Type B pancreatic cell (in vitro differentiated cells): ENCODE data around the gene KCNK15. TPM values are rescaled to one million over a fixed set of nuclear protein-coding genes. Genes with fewer than 3 reads are reported as not detected.

Experiments
- DNase-seq: peaks from one replicate; pipeline ENCODE4 v3.0.0; 2021; ENCODE audit warnings: mixed read lengths; ENCODE audit not compliant: unreplicated experiment; ENCODE audit errors: extremely low spot score
- H3K27ac Mint-ChIP-seq: 2 replicates; pipeline ENCODE4 v1.8.0; 2021; ENCODE audit warnings: mild to moderate bottlenecking, mixed read lengths
- H3K27me3 Mint-ChIP-seq: 2 replicates; pipeline ENCODE4 v1.8.0; 2021; ENCODE audit warnings: mixed read lengths
- H3K36me3 Mint-ChIP-seq: 2 replicates; pipeline ENCODE4 v1.8.0; 2021; ENCODE audit warnings: mixed read lengths
- H3K4me1 Mint-ChIP-seq: one replicate; pipeline ENCODE4 v1.8.0; 2021; ENCODE audit warnings: mixed read lengths; ENCODE audit not compliant: unreplicated experiment
- H3K4me3 Mint-ChIP-seq: 2 replicates; pipeline ENCODE4 v1.8.0; 2021; ENCODE audit warnings: mild to moderate bottlenecking, mixed read lengths
- H3K9me3 Mint-ChIP-seq: 2 replicates; pipeline ENCODE4 v1.8.0; 2021; ENCODE audit warnings: mixed read lengths
- total RNA-seq: library from RNA; stranded (reverse); gene quantifications from 2 replicates; pipeline ENCODE4 v1.2.1, GENCODE V29; 2021; ENCODE audit warnings: low replicate concordance
- TF ChIP-seq, protein P1 (sequence below): fragments of 200-600 bp; sonication (generic); conservative IDR thresholded peaks from 2 replicates; pipeline ENCODE4 v1.5.0; 2021; ENCODE audit warnings: antibody characterized with exemption, mild to moderate bottlenecking

The KCNK15 gene
- total RNA-seq, 1 donor from 2014 or later: 0.36 TPM

DNA sequence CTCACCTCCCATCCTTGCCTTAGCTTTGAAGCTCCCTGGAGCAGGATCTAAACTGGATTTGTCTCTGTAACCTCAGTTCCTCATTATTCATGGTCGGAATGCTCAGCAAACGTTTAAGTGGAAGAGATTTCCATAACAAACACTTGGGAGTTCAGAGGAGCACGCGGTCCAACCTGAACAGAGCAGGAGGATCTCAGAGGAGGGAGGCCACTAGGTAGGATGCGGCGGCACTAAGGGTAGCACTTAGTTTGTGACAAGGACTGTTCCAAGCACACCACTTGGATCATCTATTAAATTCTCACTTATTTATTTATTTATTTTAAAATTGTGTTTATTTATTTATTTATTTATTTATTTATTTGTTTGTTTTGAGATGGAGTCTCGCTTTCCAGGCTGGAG lies 43.8 kb upstream of the KCNK15 start:
- Mint-ChIP-seq H3K27ac (no peak overlapping the region), H3K36me3 (no peaks in the 10 kb centered on the region), H3K4me3 (no peak overlapping the region), H3K9me3 (no peaks in the 10 kb centered on the region), H3K27me3 (no peaks in the 10 kb centered on the region), H3K4me1 (peaks cover 17% of the 10 kb centered on the region)
- DNase-seq: no peak
- TF ChIP-seq, protein P1, sequence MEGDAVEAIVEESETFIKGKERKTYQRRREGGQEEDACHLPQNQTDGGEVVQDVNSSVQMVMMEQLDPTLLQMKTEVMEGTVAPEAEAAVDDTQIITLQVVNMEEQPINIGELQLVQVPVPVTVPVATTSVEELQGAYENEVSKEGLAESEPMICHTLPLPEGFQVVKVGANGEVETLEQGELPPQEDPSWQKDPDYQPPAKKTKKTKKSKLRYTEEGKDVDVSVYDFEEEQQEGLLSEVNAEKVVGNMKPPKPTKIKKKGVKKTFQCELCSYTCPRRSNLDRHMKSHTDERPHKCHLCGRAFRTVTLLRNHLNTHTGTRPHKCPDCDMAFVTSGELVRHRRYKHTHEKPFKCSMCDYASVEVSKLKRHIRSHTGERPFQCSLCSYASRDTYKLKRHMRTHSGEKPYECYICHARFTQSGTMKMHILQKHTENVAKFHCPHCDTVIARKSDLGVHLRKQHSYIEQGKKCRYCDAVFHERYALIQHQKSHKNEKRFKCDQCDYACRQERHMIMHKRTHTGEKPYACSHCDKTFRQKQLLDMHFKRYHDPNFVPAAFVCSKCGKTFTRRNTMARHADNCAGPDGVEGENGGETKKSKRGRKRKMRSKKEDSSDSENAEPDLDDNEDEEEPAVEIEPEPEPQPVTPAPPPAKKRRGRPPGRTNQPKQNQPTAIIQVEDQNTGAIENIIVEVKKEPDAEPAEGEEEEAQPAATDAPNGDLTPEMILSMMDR: no peak

DNA sequence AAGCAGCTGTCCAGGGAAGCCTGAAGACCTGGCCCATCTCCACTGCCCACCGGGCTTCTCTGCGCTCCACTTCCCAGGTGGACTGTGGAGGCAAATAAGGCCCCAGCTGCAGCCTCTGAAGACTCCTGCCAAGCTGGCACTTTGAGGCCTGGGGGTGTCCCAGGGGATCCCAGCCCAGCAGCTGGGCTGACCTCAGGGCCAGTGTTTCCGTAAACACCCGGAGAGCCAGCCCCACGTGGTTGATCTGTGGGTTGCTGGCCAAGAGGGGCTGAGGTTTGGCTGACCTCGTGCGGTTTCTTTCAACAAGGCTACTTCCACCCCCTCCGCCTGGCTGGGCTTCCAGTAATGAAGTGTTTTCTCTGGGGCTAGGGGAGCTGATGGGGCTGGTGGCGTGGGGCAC lies 42.9 kb upstream of the KCNK15 start:
- TF ChIP-seq, protein P1: no peak
- Mint-ChIP-seq H3K4me1 (peaks cover 18% of the 10 kb centered on the region), H3K27me3 (no peaks in the 10 kb centered on the region), H3K36me3 (no peaks in the 10 kb centered on the region), H3K9me3 (no peaks in the 10 kb centered on the region), H3K4me3 (no peak overlapping the region), H3K27ac (no peak overlapping the region)
- DNase-seq: no peak

DNA sequence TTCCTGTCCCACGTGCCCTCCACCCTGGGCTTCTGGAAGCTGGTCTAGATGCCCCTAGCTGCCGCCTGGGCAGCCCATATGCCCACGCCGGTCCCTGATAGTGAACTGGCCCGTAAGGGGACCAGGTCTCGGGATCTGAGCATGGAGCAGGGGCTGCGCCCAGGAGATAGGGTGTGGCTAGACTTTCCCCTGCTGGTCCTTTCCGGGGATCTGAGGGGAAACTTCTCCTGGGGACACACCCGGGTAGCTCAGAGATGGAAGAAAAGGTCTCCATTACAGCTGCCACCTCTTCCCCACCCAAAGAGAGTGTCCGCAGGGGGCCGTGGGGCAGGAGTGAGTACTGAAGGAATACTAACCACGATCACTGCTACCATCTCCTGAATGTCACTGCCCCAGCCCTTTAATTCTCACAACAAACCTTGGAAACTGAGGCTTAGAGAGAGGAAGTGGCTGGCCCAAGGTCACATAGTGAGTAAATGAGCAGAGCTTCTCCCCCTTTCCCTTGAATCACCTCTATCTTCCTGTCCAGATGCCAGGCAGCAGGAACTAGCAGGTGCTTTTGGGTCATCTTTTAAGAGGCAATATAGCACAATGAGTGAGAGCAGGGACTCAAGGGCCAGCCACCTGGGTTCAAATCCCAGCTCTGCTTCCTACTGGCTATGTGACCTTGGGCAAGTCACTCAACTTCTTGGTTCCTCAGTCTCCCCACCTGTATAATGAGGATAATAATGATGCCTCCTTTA lies 42.3 kb upstream of the KCNK15 start:
- TF ChIP-seq, protein P1: no peak
- Mint-ChIP-seq H3K9me3 (no peaks in the 10 kb centered on the region), H3K27me3 (no peaks in the 10 kb centered on the region), H3K4me3 (no peak overlapping the region), H3K36me3 (no peaks in the 10 kb centered on the region), H3K4me1 (peaks cover 18% of the 10 kb centered on the region), H3K27ac (no peak overlapping the region)
- no peak for DNase-seq

DNA sequence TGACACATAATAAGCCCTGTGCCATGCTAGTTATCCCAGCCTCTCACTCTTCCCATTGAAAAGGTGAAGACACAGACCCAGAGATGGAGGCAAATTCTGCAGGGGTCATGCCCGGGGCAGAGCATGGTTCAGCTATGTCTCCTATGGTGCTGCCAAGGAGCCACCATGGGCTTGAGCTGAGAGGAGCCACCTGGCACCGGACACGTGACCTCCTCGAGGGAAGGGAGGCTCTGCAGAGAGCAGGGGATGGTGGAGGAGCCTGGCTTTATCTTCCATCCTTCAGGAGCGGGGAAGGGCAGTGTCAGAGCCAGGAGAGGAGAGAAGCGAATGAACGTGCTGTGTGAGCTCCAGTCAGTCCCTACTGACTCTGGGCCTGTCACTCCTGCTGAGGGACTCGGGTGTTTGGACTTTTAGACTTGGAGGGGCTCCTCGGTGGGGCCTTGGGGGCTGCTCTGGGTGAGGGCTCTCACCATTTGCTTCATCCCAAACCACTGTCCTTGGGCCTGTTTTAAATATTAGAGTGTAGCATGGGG lies 41.6 kb upstream of the KCNK15 start:
- no peaks in the 10 kb centered on the region for H3K9me3 Mint-ChIP-seq
- TF ChIP-seq, protein P1: no peak
- no peaks in the 10 kb centered on the region for H3K27me3 Mint-ChIP-seq
- peaks cover 18% of the 10 kb centered on the region for H3K4me1 Mint-ChIP-seq
- no peaks in the 10 kb centered on the region for H3K36me3 Mint-ChIP-seq
- H3K4me3 Mint-ChIP-seq: no peak overlapping the region
- no peak for DNase-seq
- no peak overlapping the region for H3K27ac Mint-ChIP-seq

DNA sequence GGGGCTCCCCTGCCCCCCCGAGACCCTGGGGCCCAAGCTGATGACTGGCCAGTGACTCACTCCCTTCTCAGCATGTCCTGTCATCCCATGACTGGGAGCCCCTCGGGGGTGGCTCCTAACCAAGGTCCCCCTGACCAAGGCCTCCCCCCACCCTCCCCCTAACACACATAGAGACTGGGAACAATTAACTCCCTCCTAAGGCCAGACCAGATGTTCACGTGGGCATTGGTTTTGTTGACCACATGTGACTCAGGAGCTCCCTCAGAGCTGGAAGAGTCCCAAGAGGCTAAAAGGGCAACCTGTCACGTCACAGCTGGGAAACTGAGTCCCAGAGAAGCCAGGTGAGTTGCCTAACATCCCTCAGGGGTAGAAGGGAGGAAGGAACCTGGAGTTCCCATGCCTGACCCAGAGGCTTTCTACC lies 41.1 kb upstream of the KCNK15 start:
- peaks cover 18% of the 10 kb centered on the region for H3K4me1 Mint-ChIP-seq
- no peaks in the 10 kb centered on the region for H3K27me3 Mint-ChIP-seq
- H3K27ac Mint-ChIP-seq: no peak overlapping the region
- TF ChIP-seq, protein P1: no peak
- no peaks in the 10 kb centered on the region for H3K36me3 Mint-ChIP-seq
- DNase-seq: no peak
- H3K4me3 Mint-ChIP-seq: no peak overlapping the region
- no peaks in the 10 kb centered on the region for H3K9me3 Mint-ChIP-seq
